Measurements from ENCODE around the gene OTUD7B.
"Not testable (repeated sequence)": the region's sequence is repeated elsewhere in the genome, so short reads cannot be mapped to it uniquely, and the experiment has no call there.

The OTUD7B gene

DNA sequence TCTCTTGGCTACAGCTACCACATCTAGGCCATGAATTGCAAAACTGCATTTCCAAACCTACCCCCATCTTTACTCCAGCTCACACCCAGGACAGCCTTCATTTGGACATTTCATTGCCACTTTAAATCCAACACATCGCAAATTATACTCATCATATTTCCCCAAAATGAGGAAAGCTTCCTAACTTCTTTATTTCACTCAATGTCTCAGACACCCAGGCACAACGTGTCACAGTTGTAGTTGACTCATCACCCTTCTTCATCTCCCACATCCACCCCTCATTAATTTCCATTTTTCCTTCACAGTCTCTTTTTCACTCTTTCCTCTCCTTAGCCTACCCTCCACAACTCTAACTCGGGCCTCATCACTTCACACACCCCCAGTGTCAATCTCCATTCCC, 6.7 kb downstream of the OTUD7B start:
- no peak for DNase-seq (ENCODE audit: low spot score)

- DNase-seq (ENCODE audit: low spot score): no peak
Measured at GRCh38 chr1:150002217-150002616, 8.3 kb downstream of the OTUD7B start.

- no peak for DNase-seq (ENCODE audit: low spot score)
Measured at GRCh38 chr1:150001415-150001814, 9.1 kb downstream of the OTUD7B start.

DNA sequence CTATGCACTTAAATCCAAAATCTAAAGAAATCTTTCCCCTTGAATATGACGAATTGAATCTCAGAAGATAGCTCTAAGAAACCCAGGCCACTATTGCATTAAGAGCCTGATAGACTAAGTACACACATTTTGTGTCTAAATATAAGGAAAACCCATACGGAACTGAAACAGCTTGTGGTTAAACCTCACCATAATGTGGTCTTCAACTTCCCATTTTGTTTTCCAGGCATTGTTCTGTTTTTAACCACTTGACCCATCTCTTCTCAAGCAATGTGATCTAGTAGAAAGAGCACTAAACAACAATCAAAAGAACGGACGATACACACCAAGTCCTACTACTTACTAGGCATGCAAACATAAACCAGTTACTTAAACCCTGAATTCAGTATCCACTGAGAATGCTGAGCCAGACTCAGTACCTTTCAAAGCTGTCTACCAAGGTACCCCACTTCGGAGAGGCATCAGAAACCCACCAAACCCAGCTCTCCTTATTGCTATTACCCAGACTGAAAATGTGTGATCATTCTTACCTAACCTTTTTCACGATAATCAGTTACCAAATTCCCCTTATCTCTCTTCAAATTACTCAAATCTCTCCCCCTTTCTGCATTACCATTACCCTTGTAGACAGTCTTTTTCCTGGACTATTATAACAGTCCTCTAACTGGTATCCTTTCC, 12.8 kb downstream of the OTUD7B start:
- no peak for DNase-seq (ENCODE audit: low spot score)

DNA sequence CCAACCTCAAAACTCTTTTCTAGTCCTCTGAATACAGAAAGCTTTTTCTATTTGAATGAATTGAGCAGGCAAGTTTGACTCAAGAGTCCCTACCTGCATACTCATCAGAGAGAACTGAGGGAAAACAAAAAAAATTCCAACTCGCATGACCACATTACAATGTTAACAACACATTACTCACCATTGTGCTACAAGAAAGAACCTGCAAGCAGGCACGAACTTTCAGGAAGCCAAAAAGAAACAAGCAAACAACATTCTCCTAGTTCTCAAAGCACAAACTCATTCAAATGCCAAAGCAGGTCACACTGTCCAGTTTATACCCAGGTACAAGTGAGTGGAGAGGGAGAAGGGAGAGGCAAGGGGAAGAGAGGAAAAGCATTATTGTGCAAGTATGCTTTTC, 14.6 kb downstream of the OTUD7B start:
- DNase-seq (ENCODE audit: low spot score): no peak

DNA sequence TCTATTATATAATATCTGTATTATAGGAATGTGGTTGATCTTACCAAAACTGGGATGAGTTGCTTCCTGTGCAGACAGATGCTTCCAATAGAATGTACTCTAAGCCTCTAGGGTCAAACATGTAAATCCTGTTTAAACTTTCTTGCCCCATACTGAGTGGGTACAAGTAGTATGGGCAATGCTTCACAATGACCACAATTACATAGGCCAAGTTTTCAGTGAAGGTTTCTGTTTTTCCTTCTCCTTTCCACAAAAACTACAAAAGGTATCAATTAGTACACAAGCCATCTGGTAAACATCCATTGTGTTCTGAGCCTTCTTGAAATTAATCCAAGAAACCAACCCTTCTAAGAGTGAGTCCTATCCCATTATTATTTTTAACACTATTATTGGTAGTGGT, 16.8 kb downstream of the OTUD7B start:
- DNase-seq (ENCODE audit: low spot score): no peak

DNA sequence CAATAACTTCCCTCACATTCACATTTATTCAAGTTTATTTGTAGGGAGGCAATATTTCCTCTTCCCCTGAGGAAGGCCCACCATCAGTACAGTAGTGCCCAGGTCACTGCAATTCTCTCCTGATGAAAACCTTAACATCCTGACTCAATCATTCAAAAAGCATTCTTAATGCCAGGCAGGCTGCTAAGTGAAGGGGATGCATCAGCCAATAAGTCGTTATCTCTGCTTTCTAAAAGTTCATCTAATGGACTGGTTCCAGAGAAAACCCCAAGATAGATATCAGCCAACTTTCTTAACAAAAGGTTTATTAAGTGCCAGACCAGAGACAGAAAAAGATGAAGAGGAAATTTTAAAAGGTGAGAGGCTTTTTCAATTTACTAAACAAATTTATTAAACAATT, 17.3 kb downstream of the OTUD7B start:
- DNase-seq (ENCODE audit: low spot score): no peak

DNA sequence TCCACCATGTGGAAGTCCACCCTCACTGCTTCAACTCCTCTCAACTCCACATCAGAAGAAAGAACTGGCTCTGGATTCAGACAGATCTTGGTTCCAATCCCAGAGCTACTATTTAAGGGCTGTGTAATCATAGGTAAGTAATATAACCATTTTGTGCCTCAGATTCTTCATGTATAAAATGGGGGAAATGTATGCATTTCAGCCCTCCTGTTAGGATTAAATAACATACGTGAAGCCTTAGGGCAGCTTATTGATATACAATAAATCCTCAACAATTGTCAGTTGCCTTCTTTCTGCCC, 23.3 kb downstream of the OTUD7B start:
- no peak for DNase-seq (ENCODE audit: low spot score)

GRCh38 chr1:149986486-149987296, 23.8 kb downstream of the OTUD7B start:
- no peak for DNase-seq (ENCODE audit: low spot score)

- DNase-seq (ENCODE audit: low spot score): no peak
Measured at GRCh38 chr1:149979972-149980540, 30.5 kb downstream of the OTUD7B start.

DNA sequence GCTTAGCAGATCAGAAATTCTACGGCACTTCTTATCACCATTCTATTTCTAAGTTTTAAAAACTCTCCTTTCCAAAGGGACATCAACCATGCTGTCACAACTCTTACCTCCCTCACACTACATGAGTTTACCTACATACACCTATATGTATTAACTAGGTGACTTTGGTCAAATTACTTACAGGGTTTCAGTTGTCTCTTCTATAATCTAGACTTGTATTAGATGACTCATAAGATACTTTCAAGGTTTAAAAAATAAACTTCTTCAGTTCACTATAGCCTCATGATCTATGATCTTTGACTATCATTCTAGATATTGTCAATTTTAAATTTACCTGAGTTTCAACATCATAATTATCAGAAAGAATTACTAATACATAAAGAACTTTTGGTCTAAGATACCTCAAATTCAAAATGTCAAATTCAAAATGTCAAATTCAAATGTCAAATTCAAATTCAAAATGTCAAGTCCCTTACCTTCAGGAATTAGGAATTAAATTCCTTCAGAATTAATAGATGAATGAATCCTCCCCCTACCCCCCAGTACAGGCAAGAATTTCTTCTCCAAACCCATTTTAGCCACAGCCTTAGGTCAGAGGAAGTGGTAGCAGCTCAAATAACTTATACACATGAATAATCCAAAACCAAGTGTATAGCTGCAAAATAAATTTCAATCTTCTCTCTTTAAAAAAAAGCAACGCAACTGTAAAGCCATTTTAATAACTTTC, 31.1 kb downstream of the OTUD7B start:
- no peak for DNase-seq (ENCODE audit: low spot score)

DNA sequence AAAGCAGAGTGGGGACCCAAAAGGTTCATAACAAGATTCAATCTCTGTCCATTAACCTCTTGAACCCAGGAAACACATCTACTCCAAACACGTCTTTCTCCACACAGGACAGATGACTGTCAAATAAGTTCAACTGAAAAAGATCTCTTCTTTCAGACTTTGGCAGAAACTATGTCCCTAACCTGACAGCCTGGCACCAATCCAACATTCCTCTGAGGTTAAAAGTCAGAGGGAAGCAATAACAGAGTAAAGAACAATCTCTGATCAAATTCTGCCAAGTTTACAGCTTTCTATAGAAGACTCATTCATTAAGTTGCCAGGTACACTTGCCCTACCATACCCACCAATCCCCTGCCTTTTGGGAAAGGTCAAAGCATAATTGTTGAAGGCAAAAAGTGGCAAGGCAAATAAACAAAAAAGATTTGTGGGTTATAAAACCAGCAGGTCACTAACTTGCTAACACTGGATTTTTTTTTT, 31.9 kb downstream of the OTUD7B start:
- DNase-seq (ENCODE audit: low spot score): peak; percentile 20

- no peak for DNase-seq (ENCODE audit: low spot score)
Measured at GRCh38 chr1:149977345-149977744, 33.2 kb downstream of the OTUD7B start.

DNA sequence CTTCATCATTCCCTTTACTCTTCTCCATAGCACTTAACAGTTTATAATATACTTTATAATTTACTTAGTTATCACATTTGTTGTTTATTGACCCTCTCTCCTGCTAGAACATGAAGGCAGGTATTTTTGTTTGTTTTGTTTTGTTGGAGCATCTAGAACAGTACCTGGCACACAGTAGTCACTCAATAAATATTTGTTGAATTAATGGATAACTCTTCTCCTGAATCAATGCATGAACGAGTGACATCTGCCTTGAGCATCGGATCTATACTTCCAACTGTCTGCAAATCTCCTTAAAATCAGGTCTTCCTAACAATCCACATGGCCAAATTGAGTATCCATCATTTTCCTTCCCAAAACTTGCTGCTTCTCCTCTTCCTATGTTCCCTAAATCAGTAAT, 38.0 kb downstream of the OTUD7B start:
- DNase-seq (ENCODE audit: low spot score): no peak

DNA sequence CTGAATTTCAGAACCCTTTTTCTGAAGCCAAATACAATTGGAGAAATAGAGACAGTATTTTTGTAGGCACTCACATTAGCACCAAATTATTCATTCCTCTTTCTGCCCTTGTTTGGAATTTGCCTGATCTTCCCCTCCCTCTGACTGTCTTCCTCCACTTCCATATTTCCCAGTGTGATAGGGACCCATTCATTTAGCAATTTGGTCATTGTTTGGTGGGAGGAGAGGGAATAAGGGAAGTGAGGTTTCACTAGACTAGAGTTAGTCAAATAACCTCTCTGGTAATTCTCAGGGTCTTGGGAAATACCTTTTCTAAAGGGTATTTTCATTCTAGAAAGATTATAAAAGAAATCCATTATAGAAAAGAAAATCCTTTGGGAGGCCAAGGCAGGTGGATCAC, 42.9 kb downstream of the OTUD7B start:
- no peak for DNase-seq (ENCODE audit: low spot score)

GRCh38 chr1:149967041-149967440, 43.5 kb downstream of the OTUD7B start:
- DNase-seq (ENCODE audit: low spot score): no peak

DNA sequence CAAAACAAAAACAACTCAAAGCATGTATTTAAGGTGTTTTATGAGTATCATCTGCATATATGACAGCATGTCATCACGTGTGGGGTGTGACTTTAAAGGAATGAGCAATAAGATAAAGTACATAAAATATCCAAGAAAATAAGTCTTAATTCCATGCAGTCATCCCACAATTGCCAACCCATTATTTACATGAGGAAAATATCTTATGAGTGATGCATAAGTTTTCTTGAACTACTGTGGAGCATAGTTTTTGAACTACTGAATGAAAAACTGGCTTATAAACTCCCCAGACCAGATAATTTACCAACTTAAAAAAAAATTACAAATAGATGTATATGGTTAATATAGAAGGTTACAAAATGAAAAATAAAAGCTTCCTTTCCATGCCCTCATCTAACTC, 44.1 kb downstream of the OTUD7B start:
- no peak for DNase-seq (ENCODE audit: low spot score)

GRCh38 chr1:149965440-149965839, 45.1 kb downstream of the OTUD7B start:
- no peak for DNase-seq (ENCODE audit: low spot score)

DNA sequence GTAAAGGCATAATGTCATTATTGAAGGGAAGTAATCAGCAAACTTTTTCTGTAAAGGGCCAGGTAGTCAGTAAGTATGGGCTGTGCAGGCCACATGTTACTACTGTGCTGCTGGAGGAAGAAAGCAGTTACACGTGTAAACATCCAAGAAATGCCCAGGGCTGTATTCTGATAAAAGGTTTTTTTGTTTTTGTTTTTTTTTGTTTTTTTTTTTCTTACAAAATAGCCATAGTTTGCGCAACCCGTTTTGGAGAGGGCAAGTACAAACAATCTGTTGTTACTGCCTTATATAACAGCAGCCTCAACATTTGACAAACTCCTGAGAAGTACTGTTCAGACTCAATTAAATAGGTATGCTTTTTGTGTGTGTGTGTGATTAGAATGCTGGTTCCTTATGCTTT, 47.2 kb downstream of the OTUD7B start:
- DNase-seq (ENCODE audit: low spot score): no peak

GRCh38 chr1:149962736-149963135, 47.8 kb downstream of the OTUD7B start:
- no peak for DNase-seq (ENCODE audit: low spot score)

DNA sequence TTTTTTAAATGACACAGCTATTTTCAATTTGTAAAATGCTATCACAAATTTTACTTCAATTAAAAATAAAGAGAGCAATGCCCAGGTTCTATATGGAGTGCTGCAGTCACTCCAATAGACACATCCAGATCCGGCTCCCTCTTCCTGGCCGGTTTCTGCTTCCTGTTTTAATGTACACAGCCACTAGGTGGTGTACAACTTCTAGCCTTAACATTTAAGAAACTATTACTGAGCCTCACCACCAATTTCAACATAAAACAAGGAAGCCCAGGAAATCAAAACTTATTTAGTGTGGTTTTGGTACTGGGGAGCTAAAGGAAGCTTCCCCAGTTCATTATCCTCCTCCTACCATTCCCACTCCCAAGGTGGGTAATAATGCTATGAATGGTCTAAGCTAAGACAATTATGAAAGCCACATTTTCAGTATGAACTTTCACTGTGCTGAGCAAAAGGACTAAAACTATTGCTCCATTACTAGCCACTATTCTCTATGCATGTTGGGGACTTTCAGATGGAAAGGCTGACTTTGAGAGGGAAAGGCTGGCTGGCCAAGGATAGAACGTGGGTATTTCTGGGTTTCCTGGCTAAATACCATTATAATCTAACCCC, 48.4 kb downstream of the OTUD7B start:
- DNase-seq (ENCODE audit: low spot score): peak; percentile 38

DNA sequence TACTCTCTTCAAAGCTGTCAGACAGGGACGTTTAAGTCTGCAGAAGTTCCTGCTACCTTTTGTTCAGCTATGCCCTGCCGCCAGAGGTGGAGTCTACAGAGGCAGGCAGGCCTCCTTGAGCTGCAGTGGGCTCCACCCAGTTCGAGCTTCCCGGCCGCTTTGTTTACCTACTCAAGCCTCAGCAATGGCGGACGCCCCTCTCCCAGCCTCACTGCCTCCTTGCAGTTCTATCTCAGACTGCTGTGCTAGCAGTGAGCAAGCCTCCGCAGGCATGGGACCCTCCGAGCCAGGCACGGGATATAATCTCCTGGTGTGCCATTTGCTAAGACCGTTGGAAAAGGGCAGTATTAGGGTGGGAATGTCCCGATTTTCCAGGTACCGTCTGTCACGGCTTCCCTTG, 53.0 kb downstream of the OTUD7B start:
- DNase-seq (ENCODE audit: low spot score): not testable (repeated sequence)

Data from HuH-7.5 (cell line).